Stimulated activated naive CD8-positive, alpha-beta T cell treated with anti-CD3 and anti-CD28 coated beads, Interleukin-15, amount 100 ng/mL, for 72 hours (primary cell): Measurements from ENCODE around the gene SYNJ2.

Experiments used
- ATAC-seq: fragments of 150-1000 bp; cut with Tn5 transposase; 2 replicates; pipeline ENCODE4 v1.10.0; 2021; ENCODE audit warnings: mild to moderate bottlenecking, moderate library complexity
- DNase-seq, 2 donors: peaks; one replicate each; pipeline ENCODE4 v3.0.0; 2021 to 2022
- H3K27ac Mint-ChIP-seq, 2 donors: one replicate each; pipeline ENCODE4 v1.8.0; 2022; ENCODE audit warnings: mild to moderate bottlenecking in 2 of 2, mixed read lengths in 2 of 2, moderate library complexity in 2 of 2
- H3K27me3 Mint-ChIP-seq: one replicate; pipeline ENCODE4 v1.8.0; 2022; ENCODE audit warnings: mixed read lengths
- H3K4me1 Mint-ChIP-seq: one replicate; pipeline ENCODE4 v1.8.0; 2022; ENCODE audit warnings: mild to moderate bottlenecking, mixed read lengths
- H3K4me3 Mint-ChIP-seq, 2 donors: one replicate each; pipeline ENCODE4 v1.8.0; 2022; ENCODE audit warnings: mild to moderate bottlenecking in 2 of 2, mixed read lengths in 2 of 2, moderate library complexity in 1 of 2
- H3K9me3 Mint-ChIP-seq, 2 donors: one replicate each; pipeline ENCODE4 v1.8.0; 2022; ENCODE audit warnings: mixed read lengths in 2 of 2

The SYNJ2 gene

DNA sequence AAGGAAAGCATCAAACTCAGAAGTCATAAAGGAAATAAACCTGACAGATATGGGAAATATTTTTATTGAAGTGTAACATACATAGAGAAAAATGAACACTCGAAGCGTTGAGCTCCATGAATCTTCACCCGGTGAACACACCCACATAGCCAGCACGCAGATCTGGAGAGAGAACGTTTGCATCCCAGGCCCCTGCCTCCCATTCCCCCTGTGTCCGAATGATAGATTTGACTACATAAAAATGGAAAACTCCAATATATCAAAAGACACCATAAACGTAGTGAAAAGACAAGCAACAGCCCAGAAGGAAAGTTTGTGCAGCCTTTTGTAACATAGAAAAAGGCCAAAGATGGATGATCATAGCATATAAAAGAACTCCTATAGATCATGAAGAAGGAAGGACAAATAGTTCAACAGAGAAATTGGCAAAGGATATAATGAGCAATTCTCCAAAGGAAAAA lies 17.1 kb downstream of the SYNJ2 start:
- no peak overlapping the region for H3K4me3 Mint-ChIP-seq
- DNase-seq, result no peak
- H3K4me1 Mint-ChIP-seq, result peaks cover 53% of the 10 kb centered on the region
- no peak for ATAC-seq
- H3K9me3 Mint-ChIP-seq, result no peaks in the 10 kb centered on the region
- H3K27ac Mint-ChIP-seq, result no peak overlapping the region
- H3K27me3 Mint-ChIP-seq, result no peaks in the 10 kb centered on the region

DNA sequence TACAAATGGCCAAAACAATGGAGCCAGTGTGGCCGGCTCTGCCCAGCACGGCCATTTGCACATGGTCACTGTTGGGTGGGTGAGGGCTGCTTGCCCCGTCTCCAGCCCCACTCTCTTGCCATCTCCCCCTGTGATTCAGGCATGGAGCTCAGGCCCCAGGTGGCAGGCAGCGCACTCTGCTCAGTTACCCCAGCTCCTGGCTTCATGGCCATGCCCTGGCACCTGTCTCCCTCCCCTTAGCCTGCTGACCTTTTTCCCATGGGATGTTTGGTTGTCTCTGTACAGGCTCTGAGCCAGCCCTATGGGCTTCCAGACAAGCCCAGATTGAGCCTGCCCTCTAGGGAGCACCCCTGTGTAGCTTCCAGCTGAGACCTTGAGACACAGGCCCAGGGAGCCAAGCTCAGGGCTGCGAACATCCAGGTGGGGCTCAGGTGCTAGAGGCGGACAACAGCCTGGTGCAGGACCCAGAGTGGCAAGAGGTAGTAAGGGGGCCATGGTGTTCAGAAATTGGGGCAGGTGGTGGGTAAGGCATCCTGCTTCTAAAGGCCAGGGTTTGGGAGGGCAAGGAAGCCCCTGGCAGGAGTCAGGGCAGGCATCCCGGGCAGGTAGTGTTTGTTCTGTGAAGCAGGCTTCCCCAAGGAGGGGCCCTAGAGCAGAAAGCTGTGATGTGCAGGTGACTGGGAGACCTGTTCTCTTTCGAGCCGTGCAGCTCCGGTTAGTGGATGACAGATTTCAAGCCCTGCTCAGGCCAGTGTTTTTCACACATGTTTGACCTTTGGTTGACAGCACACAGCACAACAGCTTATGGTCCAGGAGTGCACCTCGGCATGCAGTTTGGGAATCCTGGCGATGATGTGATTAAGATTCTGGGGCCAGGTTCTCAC lies 17.7 kb downstream of the SYNJ2 start:
- H3K9me3 Mint-ChIP-seq, result no peaks in the 10 kb centered on the region
- peaks cover 53% of the 10 kb centered on the region for H3K4me1 Mint-ChIP-seq
- H3K4me3 Mint-ChIP-seq, result no peak overlapping the region
- DNase-seq, result no peak
- H3K27ac Mint-ChIP-seq, result no peak overlapping the region
- no peak for ATAC-seq
- no peaks in the 10 kb centered on the region for H3K27me3 Mint-ChIP-seq

DNA sequence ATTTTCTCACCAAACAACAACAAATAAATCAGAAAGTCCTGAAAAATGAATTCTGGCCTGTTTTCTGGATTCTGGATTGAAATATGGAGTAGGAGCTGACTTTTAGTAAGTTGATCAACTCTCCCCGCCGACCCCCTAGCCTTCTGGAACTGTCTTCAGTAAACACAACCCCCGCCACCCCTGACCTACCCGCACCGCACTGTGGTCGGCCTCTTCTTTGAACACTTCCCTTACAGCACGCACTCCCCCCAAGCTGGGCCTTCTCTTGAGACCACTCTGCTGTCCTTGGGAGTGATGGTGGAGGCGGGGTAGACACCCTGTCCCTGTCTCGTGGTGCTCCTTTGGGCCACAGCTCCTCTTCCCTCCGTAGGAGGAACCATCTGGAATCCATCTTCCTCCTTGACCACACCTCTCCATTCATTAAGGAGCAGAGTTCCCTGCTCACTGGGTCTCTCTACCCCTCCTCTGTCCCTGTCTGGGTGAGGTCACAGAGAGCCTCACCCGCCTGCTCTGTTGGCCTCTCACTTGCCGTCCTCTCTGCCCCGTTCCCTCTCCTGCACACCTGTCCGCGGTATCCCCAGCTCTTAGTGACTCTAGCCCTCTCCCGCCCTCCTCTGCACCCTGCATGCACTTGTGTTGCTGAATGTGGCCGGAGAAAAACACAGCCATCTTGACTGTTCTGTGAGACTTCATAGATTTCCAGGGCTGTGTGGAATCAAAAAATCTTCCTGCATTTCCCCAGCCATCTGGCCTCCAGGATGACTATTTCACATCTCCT lies 19.1 kb downstream of the SYNJ2 start:
- ATAC-seq, result no peak
- no peaks in the 10 kb centered on the region for H3K27me3 Mint-ChIP-seq
- no peak for DNase-seq
- H3K4me1 Mint-ChIP-seq, result peaks cover 53% of the 10 kb centered on the region
- no peak overlapping the region for H3K27ac Mint-ChIP-seq
- no peaks in the 10 kb centered on the region for H3K9me3 Mint-ChIP-seq
- no peak overlapping the region for H3K4me3 Mint-ChIP-seq

DNA sequence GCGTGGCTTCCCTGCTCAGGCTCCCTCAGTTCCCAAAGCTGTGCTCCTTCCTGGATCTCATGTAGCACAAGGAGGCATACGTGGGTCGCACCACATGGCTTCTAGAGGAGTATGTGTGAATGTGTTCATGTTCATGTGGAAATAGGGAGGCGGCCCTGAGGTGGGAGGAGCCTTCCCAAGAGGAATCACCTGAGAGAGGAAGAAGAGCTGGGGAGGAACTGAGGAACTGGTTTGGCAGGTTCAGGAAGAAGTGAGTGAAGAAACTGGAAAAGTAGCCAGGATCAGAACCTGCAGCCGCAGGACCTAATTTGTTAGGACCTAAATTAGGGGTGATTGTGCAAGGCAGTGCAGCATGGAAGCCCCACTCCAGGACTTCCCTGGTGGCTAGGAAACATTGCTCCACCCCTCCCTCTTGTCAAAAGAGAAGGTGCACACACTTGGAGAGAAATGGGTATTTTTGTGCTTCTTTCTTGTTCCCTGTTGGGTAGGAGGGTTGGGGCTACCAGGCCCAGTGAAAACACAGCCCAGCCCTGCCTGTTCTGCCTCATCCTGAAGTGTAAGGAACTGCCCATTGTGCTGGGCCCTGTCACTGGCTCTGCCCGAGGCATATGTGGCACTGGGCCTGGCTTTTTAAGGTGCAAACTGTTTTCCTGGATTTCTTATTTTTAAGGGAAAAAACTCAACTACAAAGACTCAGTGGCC lies 20.7 kb downstream of the SYNJ2 start:
- no peak for DNase-seq
- Mint-ChIP-seq H3K4me3 (peak overlapping the region in 1 of 2 donors; percentile 34), H3K27me3 (no peaks in the 10 kb centered on the region), H3K9me3 (no peaks in the 10 kb centered on the region), H3K27ac (no peak overlapping the region), H3K4me1 (peaks cover 55% of the 10 kb centered on the region)
- ATAC-seq, result peak; percentile 56

DNA sequence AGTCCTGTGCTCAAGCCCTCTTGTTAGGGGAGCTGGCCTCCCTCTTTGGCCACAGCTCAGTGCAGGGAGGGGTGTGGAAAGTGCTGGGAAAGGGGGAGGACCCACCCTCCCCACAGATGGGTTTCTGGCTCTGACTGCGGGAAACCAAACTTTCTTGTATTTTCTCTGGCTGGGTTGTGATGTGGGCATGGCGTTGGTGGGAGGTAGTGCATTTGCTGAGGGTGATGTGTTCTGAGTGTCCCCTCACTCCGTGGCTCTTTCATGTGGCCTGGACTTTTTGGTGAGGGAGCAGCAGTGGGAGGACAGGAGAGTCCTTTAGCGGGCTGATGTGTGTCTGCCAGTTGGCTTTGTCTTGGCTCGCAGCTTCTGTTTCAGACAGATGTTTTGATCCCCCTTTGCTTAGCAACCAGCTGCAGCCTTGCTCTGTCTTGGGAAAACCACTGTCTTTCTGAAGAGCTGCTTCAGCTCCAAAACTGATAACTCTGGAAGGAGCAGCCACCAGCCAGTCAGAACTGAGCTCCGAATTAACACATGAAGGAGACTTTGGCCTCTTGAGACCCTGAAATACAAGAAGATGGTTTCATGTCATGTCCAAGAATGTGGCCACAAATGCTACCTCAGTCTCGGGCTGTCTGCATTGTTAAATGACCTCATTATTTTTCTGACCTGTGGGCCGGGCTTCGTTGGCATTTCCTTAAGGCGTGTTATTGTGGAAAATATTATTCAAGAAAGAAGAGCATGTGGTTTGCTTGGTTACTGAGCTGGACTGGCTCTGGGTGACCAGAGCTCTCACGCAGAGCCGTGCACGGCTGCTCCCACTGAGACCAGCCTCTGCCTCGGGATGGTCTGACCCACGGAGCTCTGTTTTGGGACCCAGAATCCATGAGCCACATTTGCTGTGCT lies 21.5 kb downstream of the SYNJ2 start:
- DNase-seq, result peak; percentile 49 to 78
- peaks cover 63% of the 10 kb centered on the region for H3K4me1 Mint-ChIP-seq
- peak overlapping the region; percentile 52 to 78 for H3K27ac Mint-ChIP-seq
- H3K9me3 Mint-ChIP-seq, result no peaks in the 10 kb centered on the region
- no peaks in the 10 kb centered on the region for H3K27me3 Mint-ChIP-seq
- ATAC-seq, result peak; percentile 97
- H3K4me3 Mint-ChIP-seq, result peak overlapping the region; percentile 26 to 34

DNA sequence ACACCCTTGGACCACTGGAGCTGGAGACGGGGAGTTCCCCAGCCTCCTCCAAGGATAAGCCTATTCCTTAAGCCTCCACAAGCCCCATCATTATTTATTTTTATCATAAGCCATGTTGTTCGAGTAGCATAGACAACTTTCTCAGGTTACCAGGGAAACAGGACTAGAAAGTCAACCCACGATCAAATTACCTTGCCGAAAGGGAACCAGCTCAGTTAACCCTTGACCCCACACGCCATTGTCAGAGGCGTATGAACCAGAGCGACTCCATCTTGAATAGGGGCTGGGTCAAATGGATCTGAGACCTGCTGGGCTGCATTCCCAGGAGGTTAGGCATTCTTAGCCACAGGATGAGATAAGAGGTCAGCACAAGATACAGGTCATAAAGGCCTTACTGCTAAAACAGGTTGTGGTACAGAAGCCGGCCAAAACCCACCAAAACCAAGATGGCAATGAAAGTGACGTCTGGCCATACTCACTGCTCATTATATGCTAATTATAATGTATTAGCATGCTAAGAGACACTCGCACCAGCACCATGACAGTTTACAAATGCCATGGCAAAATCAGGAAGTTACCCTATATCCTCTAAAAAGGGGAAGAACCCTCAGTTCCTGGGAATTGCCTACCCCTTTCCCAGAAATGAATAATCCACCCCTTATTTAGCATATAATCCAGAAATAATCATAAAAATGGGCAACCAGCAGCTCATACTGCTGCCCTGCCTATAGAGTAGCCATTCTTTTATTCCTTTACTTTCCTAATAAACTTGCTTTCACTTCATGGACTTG lies 22.4 kb downstream of the SYNJ2 start:
- DNase-seq, result no peak
- H3K4me3 Mint-ChIP-seq, result no peak overlapping the region

DNA sequence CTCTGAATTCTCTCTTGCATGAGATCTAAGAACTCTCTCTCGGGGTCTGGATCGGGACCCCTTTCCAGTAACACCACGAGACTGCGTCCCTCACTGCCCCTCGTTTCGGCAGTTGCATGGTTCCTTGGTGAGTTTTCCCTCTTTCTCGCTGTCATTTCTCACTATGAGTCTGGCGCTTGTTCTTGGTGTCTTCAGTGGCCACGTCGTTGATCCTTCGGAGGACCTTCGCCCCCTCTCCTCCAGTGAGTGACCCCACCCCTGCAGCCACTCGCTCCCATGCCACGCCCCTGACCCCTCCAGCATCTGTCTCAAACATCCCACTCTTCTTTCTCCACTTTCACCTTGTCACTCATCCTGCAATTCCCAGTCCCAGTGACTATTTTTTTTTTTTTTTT lies 23.0 kb downstream of the SYNJ2 start:
- DNase-seq (no peak), ATAC-seq (no peak)
- peak overlapping the region in 1 of 2 donors; percentile 19 for H3K27ac Mint-ChIP-seq
- peaks cover 78% of the 10 kb centered on the region for H3K4me1 Mint-ChIP-seq
- H3K27me3 Mint-ChIP-seq, result no peaks in the 10 kb centered on the region
- no peak overlapping the region for H3K4me3 Mint-ChIP-seq
- H3K9me3 Mint-ChIP-seq, result no peaks in the 10 kb centered on the region

More for the DNA sequence above, 22.4 kb downstream of the SYNJ2 start:
- Mint-ChIP-seq H3K9me3 (no peaks in the 10 kb centered on the region), H3K27ac (no peak overlapping the region), H3K27me3 (no peaks in the 10 kb centered on the region), H3K4me1 (peaks cover 72% of the 10 kb centered on the region)
- ATAC-seq, result no peak

DNA sequence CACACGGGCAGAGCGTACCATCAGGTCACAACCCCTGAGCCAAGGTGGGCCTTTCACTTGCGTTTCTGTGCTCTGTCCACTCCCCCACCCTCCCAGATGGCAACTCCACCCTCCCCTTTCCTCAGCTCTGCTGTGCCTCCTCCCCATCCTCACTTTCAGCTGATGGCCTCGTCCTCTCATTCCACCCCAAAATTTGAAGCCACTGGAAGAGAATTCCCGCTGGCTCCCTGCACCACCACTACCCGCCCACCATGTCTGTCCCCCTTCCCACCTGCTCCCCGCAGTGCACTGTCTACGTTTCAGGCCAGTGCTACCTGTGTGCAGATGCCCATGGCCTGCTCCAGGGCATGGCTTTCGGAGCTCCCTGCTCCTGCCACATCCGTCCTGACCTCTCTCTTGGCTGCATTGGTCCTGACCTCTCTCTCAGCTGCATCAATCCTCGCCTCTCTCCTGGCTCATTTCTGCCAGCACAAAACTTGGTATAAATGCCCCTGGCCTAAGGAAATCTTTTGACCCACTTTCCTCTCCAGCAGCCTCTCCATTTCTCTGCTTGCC lies 24.0 kb downstream of the SYNJ2 start:
- Mint-ChIP-seq H3K9me3 (no peaks in the 10 kb centered on the region), H3K27ac (no peak overlapping the region), H3K4me1 (peaks cover 85% of the 10 kb centered on the region), H3K27me3 (no peaks in the 10 kb centered on the region), H3K4me3 (no peak overlapping the region)
- DNase-seq (no peak), ATAC-seq (no peak)

DNA sequence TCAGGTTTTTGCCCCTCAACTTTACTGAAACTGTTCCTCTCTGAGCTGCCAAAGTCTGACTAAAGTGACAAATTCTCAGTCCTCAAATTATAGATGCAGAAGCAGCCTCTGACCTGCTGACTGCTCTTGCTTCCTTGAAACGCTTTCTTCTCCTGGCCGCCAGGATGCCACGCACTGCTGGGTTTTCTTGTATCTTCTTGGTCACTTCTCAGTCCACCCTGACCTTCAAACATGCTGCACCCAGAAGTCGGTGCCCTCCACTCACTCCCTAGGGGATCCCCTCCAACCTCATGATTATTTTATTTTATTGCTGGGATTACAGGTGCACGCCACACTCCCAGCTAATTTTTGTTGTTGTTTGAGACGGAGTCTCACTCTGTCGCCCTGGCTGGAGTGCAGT lies 24.7 kb downstream of the SYNJ2 start:
- Mint-ChIP-seq H3K27me3 (no peaks in the 10 kb centered on the region), H3K4me3 (no peak overlapping the region), H3K27ac (no peak overlapping the region), H3K4me1 (peaks cover 89% of the 10 kb centered on the region), H3K9me3 (no peaks in the 10 kb centered on the region)
- no peak for DNase-seq
- no peak for ATAC-seq

DNA sequence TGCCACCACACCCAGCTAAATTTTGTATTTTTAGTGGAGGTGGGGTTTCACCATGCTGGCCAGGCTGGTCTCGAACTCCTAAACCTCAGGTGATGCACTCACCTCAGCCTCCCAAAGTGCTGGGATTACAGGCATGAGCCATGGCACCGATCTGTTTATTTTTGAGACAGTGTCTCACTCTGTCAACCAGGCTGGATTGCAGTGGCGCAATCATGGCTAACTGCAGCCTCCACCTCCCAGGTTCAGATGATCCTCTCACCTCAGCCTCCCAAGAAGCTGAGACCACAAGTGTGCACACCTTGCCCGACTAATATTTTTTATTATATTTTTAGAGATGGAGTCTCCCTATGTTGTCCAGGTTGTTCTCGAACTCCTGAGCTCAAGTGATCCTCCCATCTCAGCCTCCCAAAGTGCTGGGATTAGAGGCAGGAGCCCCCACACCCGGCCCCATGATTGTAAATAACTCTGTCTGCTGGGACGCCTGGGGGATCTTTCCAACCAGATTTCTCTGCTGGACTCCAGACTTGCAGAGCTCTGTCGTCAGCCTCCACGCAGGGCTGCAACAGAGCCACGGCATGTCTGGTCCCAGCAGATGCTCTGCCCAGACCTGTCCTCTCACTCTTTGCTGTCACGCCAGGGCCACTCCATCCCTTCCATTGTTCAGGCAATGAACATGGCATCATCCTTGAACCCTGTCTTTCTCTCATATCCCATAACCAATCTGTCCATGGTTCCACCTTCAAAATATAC lies 25.3 kb downstream of the SYNJ2 start:
- Mint-ChIP-seq H3K4me3 (no peak overlapping the region), H3K27ac (no peak overlapping the region), H3K27me3 (no peaks in the 10 kb centered on the region), H3K4me1 (peaks cover 91% of the 10 kb centered on the region), H3K9me3 (no peaks in the 10 kb centered on the region)
- ATAC-seq, result no peak
- DNase-seq, result no peak

DNA sequence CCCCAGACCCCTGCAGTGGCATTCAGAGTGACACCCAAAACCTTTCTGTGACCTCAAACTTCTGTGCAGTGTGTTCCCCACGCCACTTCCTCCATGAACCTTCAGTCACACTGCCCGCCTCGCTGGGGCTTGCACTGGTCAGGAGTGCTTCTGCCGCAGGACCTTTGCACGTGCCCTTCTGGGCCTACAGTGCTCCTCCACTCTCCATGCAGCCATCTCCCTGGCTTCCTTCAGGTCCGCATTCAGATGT lies 27.1 kb downstream of the SYNJ2 start:
- H3K4me3 Mint-ChIP-seq, result peak overlapping the region; percentile 66
- peak; percentile 31 for ATAC-seq
- peaks cover 88% of the 10 kb centered on the region for H3K4me1 Mint-ChIP-seq

DNA sequence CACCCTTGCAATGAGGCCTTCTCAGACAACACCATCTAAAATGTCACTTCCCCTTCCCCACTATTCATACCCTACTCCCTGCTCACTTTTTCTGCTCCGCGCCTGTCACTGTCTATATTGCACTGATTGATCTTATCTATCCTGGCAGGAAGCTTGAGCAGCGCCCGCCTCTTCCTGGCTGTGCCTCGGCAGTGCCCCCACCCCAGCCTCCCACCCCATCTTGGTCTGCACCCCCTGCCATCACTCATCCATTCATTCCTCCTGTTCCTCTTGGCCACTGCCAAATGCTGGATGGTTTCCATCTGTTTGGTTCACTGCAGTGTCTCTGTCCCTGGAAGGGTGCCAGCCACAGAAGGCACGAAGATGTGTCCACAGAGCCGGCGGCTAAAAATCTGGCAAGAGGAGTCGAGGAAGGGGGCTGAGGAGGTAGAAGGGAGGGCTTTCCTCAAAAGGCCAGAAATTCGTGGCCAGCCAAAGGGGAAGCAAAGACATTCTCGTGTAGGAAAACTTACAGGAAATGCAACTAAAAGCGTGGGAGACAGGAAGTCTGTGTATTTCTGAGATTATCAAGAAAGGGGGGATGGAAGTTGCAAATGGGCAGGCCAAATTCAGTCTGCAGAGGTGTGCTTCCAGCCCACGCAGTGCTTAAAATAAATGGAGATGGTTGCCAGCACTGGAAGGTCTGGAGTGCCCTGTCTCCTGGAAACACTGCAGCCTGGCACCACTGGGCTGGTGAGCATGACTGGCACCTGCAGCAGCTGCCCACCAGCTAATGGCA lies 27.6 kb downstream of the SYNJ2 start:
- H3K27me3 Mint-ChIP-seq, result no peaks in the 10 kb centered on the region
- H3K4me1 Mint-ChIP-seq, result peaks cover 88% of the 10 kb centered on the region
- peak overlapping the region; percentile 66 for H3K4me3 Mint-ChIP-seq
- H3K27ac Mint-ChIP-seq, result peak overlapping the region; percentile 13 to 28
- no peaks in the 10 kb centered on the region for H3K9me3 Mint-ChIP-seq
- no peak for DNase-seq
- ATAC-seq, result peak; percentile 55

More for the DNA sequence above, 27.1 kb downstream of the SYNJ2 start:
- no peaks in the 10 kb centered on the region for H3K9me3 Mint-ChIP-seq
- peak overlapping the region in 1 of 2 donors; percentile 13 for H3K27ac Mint-ChIP-seq
- no peaks in the 10 kb centered on the region for H3K27me3 Mint-ChIP-seq
- no peak for DNase-seq
